Spinal cord (tissue), 10 donors: ENCODE results near the gene VPS37B. TPM values are rescaled to one million over a fixed set of nuclear protein-coding genes. Genes with fewer than 3 reads are reported as not detected.

ENCODE experiments used
- DNase-seq, 6 donors: peaks; one replicate each; pipeline versions ENCODE4 v3.0.0 to v3.0.0-alpha.2; 2013 to 2015; ENCODE audit warnings: low spot score in 6 of 6, low read depth in 4 of 6
- H3K27ac ChIP-seq: one replicate; pipeline ENCODE4 v1.5.1; 2013; ENCODE audit warnings: low read depth, low read length, control low read depth
- H3K27me3 ChIP-seq: one replicate; pipeline ENCODE4 v1.6.1; 2013; ENCODE audit warnings: low read length; ENCODE audit not compliant: control insufficient read depth, insufficient read depth
- H3K36me3 ChIP-seq: one replicate; pipeline ENCODE4 v1.6.1; 2013; ENCODE audit warnings: low read length; ENCODE audit not compliant: control insufficient read depth, insufficient read depth
- H3K4me1 ChIP-seq: one replicate; pipeline ENCODE4 v1.6.1; 2013; ENCODE audit warnings: low read length; ENCODE audit not compliant: control insufficient read depth, insufficient read depth
- H3K4me3 ChIP-seq: one replicate; pipeline ENCODE4 v1.5.1; 2013; ENCODE audit warnings: low read depth, low read length, control low read depth
- H3K9me3 ChIP-seq: one replicate; pipeline ENCODE4 v1.6.1; 2013; ENCODE audit warnings: low read length; ENCODE audit not compliant: control insufficient read depth, insufficient read depth
- WGBS: methylation state at CpG from one replicate; pipeline ENCODE4 v1.1.5; 2013; ENCODE audit warnings: missing lambda C conversion rate; ENCODE audit not compliant: insufficient coverage; 5-methylcytosine and 5-hydroxymethylcytosine counted together
- polyA plus RNA-seq, 2 donors: library from polyadenylated mRNA; unstranded; fragments of 120-200 nt; gene quantifications; one replicate each; pipeline ENCODE4 v1.2.1, GENCODE V29; 2013; ENCODE audit not compliant: insufficient read length in 2 of 2
- total RNA-seq, 2 donors: library from RNA; depleted of rRNA in 1 of 2; stranded (reverse); fragments of 120-200 nt in 1 of 2; fragments of >200 nt in 1 of 2; gene quantifications; one replicate each; pipeline versions ENCODE4 v1.2.3 to v1.2.4, GENCODE V29; 2013 to 2014
- donor health status: healthy.

Gene VPS37B
- total and polyA plus RNA-seq, 4 donors = 13.7 to 43.2 (median 32.0) TPM

DNA sequence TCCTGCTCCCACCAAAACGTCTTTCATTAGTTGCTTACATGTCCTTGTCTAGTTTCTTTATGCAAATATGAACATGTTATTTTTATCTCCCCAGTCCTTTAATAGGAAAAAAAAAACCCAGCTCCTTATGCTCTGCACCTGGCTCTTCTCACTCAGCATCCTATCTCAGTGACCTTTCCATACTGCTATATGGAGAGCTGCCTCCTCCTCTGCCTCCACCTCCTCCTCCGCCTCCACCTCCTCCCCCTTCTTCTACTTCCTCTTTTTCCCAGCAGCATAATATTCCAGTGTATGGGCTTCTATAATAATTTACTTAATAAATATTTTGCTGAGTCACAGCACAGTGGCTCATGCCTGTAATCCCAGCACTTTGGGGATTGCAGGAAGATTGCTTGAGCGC, 38.8 kb upstream of the VPS37B start:
- Histone ChIP-seq H3K9me3 (no peaks in the 10 kb centered on the region), H3K27me3 (no peaks in the 10 kb centered on the region), H3K27ac (no peak overlapping the region), H3K4me3 (no peak overlapping the region), H3K4me1 (no peaks in the 10 kb centered on the region), H3K36me3 (peaks cover 47% of the 10 kb centered on the region)
- DNase-seq = no peak
- WGBS = 100% methylated on average over 1 of the region's 3 CpGs

DNA sequence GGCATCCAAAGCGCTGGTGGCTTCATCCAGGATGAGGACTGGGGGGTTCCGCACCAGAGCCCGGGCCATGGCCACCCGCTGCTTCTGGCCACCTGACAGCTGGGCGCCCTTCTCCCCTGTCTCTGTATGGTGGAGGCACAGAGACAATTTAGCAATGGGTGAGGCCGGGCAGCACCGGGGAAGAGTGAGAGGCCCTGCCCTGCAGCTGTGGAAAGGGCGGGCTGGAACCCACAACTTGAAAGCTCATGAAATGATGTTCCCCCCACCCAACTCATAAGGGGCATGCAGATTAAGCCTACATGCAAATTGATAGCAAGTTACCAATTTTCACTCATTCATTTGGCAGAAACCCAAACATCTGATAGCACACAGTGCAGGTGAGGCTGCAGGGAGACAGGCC, 36.3 kb upstream of the VPS37B start:
- no peak for DNase-seq
- Histone ChIP-seq H3K4me1 (no peaks in the 10 kb centered on the region), H3K27me3 (no peaks in the 10 kb centered on the region), H3K27ac (no peak overlapping the region), H3K36me3 (peaks cover 47% of the 10 kb centered on the region), H3K9me3 (no peaks in the 10 kb centered on the region), H3K4me3 (no peak overlapping the region)
- 98% methylated on average over 6 of the region's 8 CpGs for WGBS

GRCh38 chr12:122929812-122930211, 33.9 kb upstream of the VPS37B start:
- no peak overlapping the region for H3K27ac ChIP-seq
- no peaks in the 10 kb centered on the region for H3K4me1 ChIP-seq
- no peak for DNase-seq
- peaks cover 39% of the 10 kb centered on the region for H3K36me3 ChIP-seq
- no peaks in the 10 kb centered on the region for H3K9me3 ChIP-seq
- no peaks in the 10 kb centered on the region for H3K27me3 ChIP-seq
- H3K4me3 ChIP-seq = no peak overlapping the region
- 92% methylated on average over 23 of the region's 23 CpGs for WGBS

DNA sequence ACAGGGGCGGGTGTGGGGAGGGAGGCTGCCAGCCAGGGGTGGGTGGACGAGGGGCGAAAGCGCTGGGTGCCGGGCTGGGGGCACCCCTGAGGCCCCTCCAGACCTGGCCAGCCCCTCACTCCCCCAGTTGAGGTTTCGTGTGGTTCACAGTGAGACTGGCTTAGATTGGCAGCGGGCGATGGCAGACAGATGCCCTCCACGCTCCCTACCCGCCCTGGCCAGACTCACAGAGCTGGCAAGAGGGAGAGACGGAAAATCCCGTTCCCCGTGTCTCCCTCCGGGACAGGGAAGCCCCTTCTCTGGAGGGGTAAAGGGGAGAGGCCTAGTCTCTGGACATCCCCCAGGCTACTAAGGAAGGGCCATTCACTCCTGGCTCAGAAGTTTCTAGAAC, 33.2 kb upstream of the VPS37B start:
- Histone ChIP-seq H3K27me3 (no peaks in the 10 kb centered on the region), H3K36me3 (peaks cover 37% of the 10 kb centered on the region), H3K9me3 (no peaks in the 10 kb centered on the region), H3K4me3 (no peak overlapping the region), H3K27ac (no peak overlapping the region), H3K4me1 (no peaks in the 10 kb centered on the region)
- 93% methylated on average over 8 of the region's 14 CpGs for WGBS
- no peak for DNase-seq

DNA sequence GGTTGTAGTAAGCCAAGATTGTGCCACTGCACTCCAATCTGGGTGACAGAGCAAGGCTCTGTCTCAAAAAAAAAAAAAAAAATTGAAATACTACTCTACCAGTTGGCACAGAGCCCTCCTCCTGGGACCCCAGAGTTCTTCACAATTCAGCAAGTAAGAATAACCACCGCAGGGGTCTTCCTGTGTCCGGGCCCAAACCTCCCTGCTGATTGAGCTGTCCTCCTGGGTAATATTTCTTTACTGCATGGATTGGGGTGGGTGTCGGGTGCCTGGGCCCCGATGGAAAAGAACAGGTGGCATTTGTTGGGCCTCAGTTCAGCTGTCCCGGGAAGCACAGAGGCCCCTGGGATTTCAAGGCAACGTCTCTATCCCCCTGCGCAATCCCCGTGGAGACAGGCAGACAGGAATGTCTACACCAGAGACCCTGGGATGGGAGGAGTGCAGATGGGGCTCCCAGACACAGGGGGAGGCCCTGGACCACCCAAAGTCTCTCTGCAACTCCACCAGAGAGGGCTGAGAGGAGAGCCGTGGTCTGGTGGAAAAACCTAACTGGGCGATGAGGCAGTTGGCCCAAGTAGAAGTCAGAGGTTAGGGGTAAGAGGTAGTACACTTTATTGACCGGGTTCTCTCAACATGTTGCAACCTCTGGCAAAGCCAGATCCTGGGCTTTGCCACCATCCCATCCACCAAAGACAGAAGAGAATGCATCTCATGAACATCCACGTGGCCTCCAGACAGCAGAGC, 32.7 kb upstream of the VPS37B start:
- Histone ChIP-seq H3K4me3 (no peak overlapping the region), H3K27ac (no peak overlapping the region), H3K9me3 (no peaks in the 10 kb centered on the region), H3K36me3 (peaks cover 35% of the 10 kb centered on the region), H3K27me3 (no peaks in the 10 kb centered on the region), H3K4me1 (no peaks in the 10 kb centered on the region)
- DNase-seq = no peak
- 27% methylated on average over 7 of the region's 12 CpGs for WGBS

GRCh38 chr12:122927756-122928403, 32.0 kb upstream of the VPS37B start:
- H3K27ac ChIP-seq = no peak overlapping the region

DNA sequence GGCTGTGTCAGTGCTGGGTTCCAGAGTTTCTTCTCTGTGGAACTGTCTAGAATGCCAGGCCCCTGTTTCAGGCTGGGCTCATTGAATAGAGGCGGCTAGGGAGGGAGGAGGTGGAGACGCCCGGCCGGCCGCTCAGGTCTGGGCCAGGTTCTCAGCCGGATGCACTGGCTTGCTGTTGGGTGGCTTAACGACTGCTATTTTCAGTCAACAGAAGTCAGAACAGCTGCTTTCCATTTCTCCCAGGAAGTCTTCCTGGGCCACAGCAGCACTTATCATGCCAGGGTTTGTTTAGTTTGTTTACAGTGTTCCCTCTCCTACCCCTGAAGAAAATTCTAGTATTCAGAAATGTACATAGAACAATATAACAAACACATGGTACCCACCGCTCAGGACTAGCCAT, 26.0 kb upstream of the VPS37B start:
- peaks cover 11% of the 10 kb centered on the region for H3K4me1 ChIP-seq
- H3K27me3 ChIP-seq = no peaks in the 10 kb centered on the region
- no peak overlapping the region for H3K4me3 ChIP-seq
- H3K9me3 ChIP-seq = no peaks in the 10 kb centered on the region
- 100% methylated on average over 1 of the region's 8 CpGs for WGBS
- H3K36me3 ChIP-seq = peaks cover 10% of the 10 kb centered on the region
- no peak for DNase-seq
- H3K27ac ChIP-seq = no peak overlapping the region

More at GRCh38 chr12:122927756-122928403, 32.0 kb upstream of the VPS37B start:
- WGBS = 94% methylated on average over 5 of the region's 11 CpGs
- Histone ChIP-seq H3K36me3 (peaks cover 32% of the 10 kb centered on the region), H3K27me3 (no peaks in the 10 kb centered on the region), H3K9me3 (no peaks in the 10 kb centered on the region), H3K4me1 (no peaks in the 10 kb centered on the region), H3K4me3 (no peak overlapping the region)
- DNase-seq = no peak

- Histone ChIP-seq H3K9me3 (no peaks in the 10 kb centered on the region), H3K36me3 (peaks cover 10% of the 10 kb centered on the region), H3K27me3 (no peaks in the 10 kb centered on the region), H3K27ac (no peak overlapping the region), H3K4me1 (peaks cover 11% of the 10 kb centered on the region), H3K4me3 (no peak overlapping the region)
- DNase-seq = no peak
- WGBS = no CpG with 5 or more reads among the region's 5 CpGs
Observed at GRCh38 chr12:122920687-122921086, 24.8 kb upstream of the VPS37B start.

DNA sequence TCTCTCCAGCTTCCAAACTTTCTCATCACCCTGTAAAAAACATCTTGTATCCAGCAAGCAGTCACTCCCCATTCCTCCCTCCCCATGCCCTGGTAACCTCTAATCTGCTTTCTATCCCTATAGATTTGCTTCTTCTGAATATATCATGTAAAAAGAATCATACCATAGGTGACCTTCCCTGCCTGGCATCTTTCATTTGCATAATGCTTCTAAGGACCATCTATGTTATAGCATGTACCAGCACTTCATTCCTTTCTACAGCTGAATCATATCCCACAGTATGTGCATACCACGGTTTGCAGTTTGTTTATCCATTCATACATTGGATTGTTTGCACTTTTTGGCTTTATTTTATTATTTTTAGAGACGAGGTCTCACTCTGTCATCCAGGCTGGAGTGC, 22.9 kb upstream of the VPS37B start:
- Histone ChIP-seq H3K27ac (no peak overlapping the region), H3K4me3 (no peak overlapping the region), H3K9me3 (no peaks in the 10 kb centered on the region), H3K4me1 (peaks cover 11% of the 10 kb centered on the region), H3K27me3 (no peaks in the 10 kb centered on the region), H3K36me3 (peaks cover 3% of the 10 kb centered on the region)
- DNase-seq = no peak
- WGBS = no CpG with 5 or more reads among the region's 2 CpGs
